Osteocyte (in vitro differentiated cells): Measurements from ENCODE around the gene DUSP22. TPM values are rescaled to one million over a fixed set of nuclear protein-coding genes. Genes with fewer than 3 reads are reported as not detected.
"Not testable (repeated sequence)": the region's sequence is repeated elsewhere in the genome, so short reads cannot be mapped to it uniquely, and the experiment has no call there.

Experiments used
- DNase-seq: peaks from one replicate; pipeline ENCODE4 v3.0.0; 2021; ENCODE audit warnings: mixed read lengths; ENCODE audit not compliant: unreplicated experiment; ENCODE audit errors: extremely low spot score
- H3K27ac Mint-ChIP-seq: one replicate; pipeline ENCODE4 v1.8.0; 2021; ENCODE audit warnings: mild to moderate bottlenecking, mixed read lengths; ENCODE audit not compliant: unreplicated experiment
- H3K27me3 Mint-ChIP-seq: one replicate; pipeline ENCODE4 v1.8.0; 2021; ENCODE audit warnings: mixed read lengths; ENCODE audit not compliant: unreplicated experiment
- H3K36me3 Mint-ChIP-seq: one replicate; pipeline ENCODE4 v1.8.0; 2021; ENCODE audit warnings: mixed read lengths; ENCODE audit not compliant: unreplicated experiment
- H3K4me1 Mint-ChIP-seq: one replicate; pipeline ENCODE4 v1.8.0; 2021; ENCODE audit warnings: mixed read lengths; ENCODE audit not compliant: unreplicated experiment
- H3K4me3 Mint-ChIP-seq: one replicate; pipeline ENCODE4 v1.8.0; 2021; ENCODE audit warnings: mild to moderate bottlenecking, moderate library complexity, mixed read lengths; ENCODE audit not compliant: unreplicated experiment
- H3K9me3 Mint-ChIP-seq: one replicate; pipeline ENCODE4 v1.8.0; 2021; ENCODE audit warnings: mixed read lengths; ENCODE audit not compliant: unreplicated experiment
- total RNA-seq: library from RNA; stranded (reverse); gene quantifications from 2 replicates; pipeline ENCODE4 v1.2.1, GENCODE V29; 2021
- TF ChIP-seq, protein P1 (sequence below): fragments of 200-600 bp; sonication (generic); IDR thresholded peaks from 2 replicates; pipeline ENCODE4 v1.5.0; 2021; ENCODE audit warnings: antibody characterized with exemption, mild to moderate bottlenecking, moderate library complexity

The DUSP22 gene
- total RNA-seq, 1 donor from 2014 or later = 27.4 TPM

DNA sequence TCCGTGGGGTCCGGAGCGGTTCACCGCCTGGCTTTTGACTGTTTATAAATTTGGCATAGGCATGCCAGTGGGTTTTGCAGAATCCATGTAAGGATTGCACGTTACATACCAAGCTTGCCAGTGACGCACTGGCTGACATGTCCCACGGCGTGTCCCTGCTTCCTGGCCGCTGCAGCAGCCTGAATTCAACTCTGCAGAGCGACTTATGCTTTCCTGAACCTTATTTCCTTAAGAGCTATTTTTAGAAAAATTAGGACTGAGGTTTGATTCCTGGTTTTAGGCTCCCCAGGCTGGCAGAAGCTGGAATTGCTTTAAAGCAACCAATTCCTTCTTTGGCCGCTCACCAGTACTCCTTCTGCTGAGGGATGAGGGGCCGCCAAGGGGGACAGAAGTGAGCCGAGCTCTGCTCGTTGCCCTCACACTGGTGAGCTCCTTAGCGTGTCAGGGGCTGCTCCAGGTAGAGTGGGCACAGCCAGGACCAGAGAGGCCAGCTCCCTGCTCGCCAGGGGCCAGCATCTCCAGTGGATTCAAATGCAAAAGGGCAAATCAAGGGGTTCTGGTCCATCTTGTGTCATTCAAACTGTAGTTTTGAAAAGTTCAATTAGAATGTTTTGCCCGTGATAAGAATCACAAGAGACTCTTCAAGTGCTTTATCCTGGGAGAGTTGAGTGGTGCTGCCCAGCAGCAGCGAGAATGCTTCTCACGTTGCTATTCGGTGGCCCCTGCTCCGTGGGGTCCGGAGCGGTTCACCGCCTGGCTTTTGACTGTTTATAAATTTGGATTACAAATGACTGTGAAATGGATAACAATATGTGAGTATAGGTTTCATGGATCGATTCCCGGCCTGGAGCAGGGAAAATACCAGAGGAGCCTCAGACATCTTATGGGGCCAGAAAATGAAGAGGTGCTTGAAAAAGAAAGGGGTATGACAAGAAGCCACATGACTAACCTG is 81.8 kb downstream of the DUSP22 start:
- DNase-seq = peak; percentile 85
- H3K4me1 Mint-ChIP-seq = no peaks in the 10 kb centered on the region
- TF ChIP-seq, protein P1, sequence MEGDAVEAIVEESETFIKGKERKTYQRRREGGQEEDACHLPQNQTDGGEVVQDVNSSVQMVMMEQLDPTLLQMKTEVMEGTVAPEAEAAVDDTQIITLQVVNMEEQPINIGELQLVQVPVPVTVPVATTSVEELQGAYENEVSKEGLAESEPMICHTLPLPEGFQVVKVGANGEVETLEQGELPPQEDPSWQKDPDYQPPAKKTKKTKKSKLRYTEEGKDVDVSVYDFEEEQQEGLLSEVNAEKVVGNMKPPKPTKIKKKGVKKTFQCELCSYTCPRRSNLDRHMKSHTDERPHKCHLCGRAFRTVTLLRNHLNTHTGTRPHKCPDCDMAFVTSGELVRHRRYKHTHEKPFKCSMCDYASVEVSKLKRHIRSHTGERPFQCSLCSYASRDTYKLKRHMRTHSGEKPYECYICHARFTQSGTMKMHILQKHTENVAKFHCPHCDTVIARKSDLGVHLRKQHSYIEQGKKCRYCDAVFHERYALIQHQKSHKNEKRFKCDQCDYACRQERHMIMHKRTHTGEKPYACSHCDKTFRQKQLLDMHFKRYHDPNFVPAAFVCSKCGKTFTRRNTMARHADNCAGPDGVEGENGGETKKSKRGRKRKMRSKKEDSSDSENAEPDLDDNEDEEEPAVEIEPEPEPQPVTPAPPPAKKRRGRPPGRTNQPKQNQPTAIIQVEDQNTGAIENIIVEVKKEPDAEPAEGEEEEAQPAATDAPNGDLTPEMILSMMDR = no peak
- peaks cover 3% of the 10 kb centered on the region for H3K9me3 Mint-ChIP-seq
- peaks cover 9% of the 10 kb centered on the region for H3K27me3 Mint-ChIP-seq
- H3K27ac Mint-ChIP-seq = no peak overlapping the region
- no peaks in the 10 kb centered on the region for H3K36me3 Mint-ChIP-seq
- H3K4me3 Mint-ChIP-seq = no peak overlapping the region

DNA sequence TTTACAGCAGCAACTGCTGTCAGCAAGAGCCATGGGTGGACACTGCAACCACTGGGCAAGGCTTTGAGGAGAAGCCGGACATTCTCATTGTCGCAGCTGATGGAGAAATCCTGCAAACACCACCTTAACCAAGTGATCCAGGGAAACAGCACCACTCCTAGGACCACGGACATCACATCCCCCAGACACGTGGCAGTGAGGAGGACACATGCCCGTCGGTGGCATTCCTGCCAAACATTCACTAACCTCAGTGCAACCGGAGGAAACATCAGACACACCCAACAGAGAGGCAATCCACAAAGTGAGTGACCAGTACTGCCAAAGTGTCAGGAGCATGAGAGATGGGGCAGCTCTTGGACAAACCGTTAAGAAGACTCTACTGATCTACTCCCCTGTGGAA is 82.7 kb downstream of the DUSP22 start:
- DNase-seq = peak; percentile 83
- Mint-ChIP-seq H3K4me1 (no peaks in the 10 kb centered on the region), H3K9me3 (peaks cover 3% of the 10 kb centered on the region), H3K36me3 (no peaks in the 10 kb centered on the region), H3K27me3 (peaks cover 7% of the 10 kb centered on the region), H3K4me3 (no peak overlapping the region), H3K27ac (no peak overlapping the region)
- TF ChIP-seq, protein P1 = no peak

DNA sequence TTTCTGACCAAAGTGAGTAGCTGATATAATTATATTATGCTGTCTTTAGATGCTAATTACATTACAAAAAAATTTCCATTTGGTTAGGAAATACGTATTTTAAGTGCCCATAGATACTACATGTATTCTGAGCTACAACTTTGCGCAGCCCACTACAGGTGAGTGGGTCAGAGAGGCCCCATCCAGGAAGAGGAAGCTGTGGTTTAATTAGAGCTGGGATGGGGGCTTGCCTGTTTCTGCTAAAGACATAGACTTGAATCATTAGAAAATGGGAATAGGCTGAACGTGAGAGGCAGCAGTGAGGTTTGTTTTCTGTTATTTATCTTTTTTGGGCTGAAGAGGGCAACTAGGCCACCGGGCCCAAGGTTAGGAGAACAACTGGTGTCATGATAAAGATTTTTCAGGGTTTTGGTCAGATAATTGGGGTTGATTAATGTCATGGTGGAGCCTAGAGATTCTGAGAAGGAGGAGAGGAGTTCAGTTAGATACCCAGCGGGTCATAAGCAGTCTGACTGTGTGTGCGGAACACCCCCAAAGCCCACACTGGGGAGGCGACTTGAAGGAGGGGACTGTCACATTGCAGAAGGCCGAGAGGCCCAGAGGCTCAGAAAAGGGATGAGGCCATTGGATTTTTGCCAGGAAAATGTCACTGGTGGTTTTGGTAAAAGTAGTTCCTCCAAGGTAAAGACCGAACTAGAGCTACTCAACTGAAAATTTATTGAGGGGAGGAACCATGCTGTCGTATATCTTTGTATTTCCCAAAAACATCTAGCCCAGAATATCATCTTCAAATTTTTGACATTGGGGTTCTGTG is 84.7 kb downstream of the DUSP22 start:
- TF ChIP-seq, protein P1 = no peak
- H3K27ac Mint-ChIP-seq = no peak overlapping the region
- H3K9me3 Mint-ChIP-seq = peaks cover 3% of the 10 kb centered on the region
- peak; percentile 84 for DNase-seq
- H3K4me1 Mint-ChIP-seq = no peaks in the 10 kb centered on the region
- H3K36me3 Mint-ChIP-seq = no peaks in the 10 kb centered on the region
- H3K27me3 Mint-ChIP-seq = peaks cover 12% of the 10 kb centered on the region
- no peak overlapping the region for H3K4me3 Mint-ChIP-seq

DNA sequence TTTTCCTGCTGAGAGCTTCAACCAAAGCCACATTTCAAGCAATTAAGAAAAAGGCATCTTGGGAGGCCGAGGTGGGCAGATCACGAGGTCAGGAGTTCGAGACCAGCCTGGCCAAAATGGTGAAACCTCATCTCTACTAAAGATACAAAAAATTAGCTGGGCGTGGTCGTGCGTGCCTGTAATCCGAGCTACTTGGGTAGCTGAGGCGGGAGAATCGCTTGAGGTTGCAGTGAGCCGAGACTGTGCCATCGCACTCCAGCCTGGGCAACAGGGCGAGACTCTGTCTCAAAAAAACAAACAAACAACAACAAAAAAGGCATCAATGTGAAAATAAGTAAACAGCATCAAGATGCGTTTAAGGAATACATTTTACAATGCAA is 85.3 kb downstream of the DUSP22 start:
- not testable (repeated sequence) for H3K9me3 Mint-ChIP-seq, H3K27ac Mint-ChIP-seq, H3K4me1 Mint-ChIP-seq, DNase-seq, H3K36me3 Mint-ChIP-seq, H3K4me3 Mint-ChIP-seq
- peaks cover 12% of the 10 kb centered on the region for H3K27me3 Mint-ChIP-seq

DNA sequence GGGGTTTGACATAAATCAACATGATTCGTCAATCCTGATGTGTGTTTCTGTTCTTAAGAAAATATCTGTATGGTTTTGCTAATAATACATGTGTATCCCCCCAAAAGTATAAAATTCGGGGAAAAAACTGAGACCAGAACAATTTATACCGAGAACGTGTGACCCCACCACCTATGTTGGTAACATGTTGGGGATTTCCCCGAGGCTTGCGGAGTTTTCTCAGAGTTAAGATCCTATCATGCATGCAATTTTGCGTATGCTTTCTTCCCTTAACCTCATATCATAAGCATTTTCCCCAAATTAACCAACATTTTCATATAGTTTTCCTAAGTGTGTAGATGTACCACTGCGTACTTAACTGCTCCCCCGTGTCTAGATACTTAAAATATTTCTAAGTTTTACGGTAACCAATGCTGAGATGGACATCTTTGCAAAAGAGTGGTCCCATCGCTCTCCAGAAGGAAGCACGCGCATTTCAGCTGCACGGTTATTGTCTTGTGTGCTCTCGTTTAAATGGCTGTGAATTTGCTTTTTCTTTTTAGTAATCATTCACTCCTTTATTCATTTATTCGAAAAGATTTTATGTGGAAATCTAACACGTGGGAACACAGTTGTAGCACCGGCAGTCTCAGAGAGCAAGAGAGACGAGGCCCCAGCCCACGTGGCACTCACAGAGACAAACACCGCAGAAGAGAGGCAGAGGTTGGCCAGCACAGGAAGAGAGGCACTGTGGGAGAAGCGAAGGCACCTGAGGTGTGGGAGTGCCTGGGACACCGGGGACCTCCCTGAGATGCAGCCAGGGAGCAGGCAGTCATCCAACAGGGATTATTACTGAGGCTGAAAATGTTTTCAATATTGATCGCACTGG is 86.0 kb downstream of the DUSP22 start:
- TF ChIP-seq, protein P1 = no peak
- Mint-ChIP-seq H3K27me3 (peaks cover 9% of the 10 kb centered on the region), H3K4me3 (no peak overlapping the region), H3K36me3 (no peaks in the 10 kb centered on the region), H3K4me1 (no peaks in the 10 kb centered on the region), H3K9me3 (peaks cover 3% of the 10 kb centered on the region), H3K27ac (no peak overlapping the region)
- DNase-seq = peak; percentile 85
